Nephron (organoid): ENCODE data around the gene PRKG1.
A peak's percentile ranks its signal among the peaks of the same experiment; 100 is the strongest.

Experiments used
- H3K27ac Mint-ChIP-seq, 3 experiments: 2 replicates each; pipeline ENCODE4 v1.8.0; 2020; ENCODE audit warnings: mixed read lengths in 3 of 3, mild to moderate bottlenecking in 2 of 3, moderate library complexity in 1 of 3
- H3K27me3 Mint-ChIP-seq: 2 replicates; pipeline ENCODE4 v1.8.0; 2021; ENCODE audit warnings: low read depth, mild to moderate bottlenecking, moderate library complexity, mixed read lengths
- H3K36me3 Mint-ChIP-seq: 2 replicates; pipeline ENCODE4 v1.8.0; 2020; ENCODE audit warnings: low read depth, mixed read lengths
- H3K4me1 Mint-ChIP-seq: 2 replicates; pipeline ENCODE4 v1.8.0; 2020; ENCODE audit warnings: mixed read lengths
- H3K4me3 Mint-ChIP-seq, 3 experiments: 2 replicates each; pipeline ENCODE4 v1.8.0; 2020; ENCODE audit warnings: mild to moderate bottlenecking in 3 of 3, mixed read lengths in 3 of 3, moderate library complexity in 2 of 3
- H3K9me3 Mint-ChIP-seq: 2 replicates; pipeline ENCODE4 v1.8.0; 2020; ENCODE audit warnings: mixed read lengths
- CTCF ChIP-seq, 3 experiments: fragments of 200-600 bp; sonication (generic); IDR thresholded peaks; one replicate each; pipeline ENCODE4 v1.5.0; 2021; ENCODE audit warnings: antibody characterized with exemption in 3 of 3; ENCODE audit not compliant: unreplicated experiment in 3 of 3

PRKG1 gene

GRCh38 chr10:51768886-51769465 is 694.7 kb downstream of the PRKG1 start:
- H3K9me3 Mint-ChIP-seq = no peaks in the 10 kb centered on the region
- no peak for TF ChIP-seq CTCF (IDR thresholded peaks at IDR 0.05; ENCODE audit: unreplicated experiment in 3 of 3)
- peak overlapping the region in 1 of 3 experiments; percentile 56 for H3K27ac Mint-ChIP-seq
- H3K4me1 Mint-ChIP-seq = peaks cover 34% of the 10 kb centered on the region
- H3K27me3 Mint-ChIP-seq = no peaks in the 10 kb centered on the region
- no peak overlapping the region for H3K4me3 Mint-ChIP-seq
- H3K36me3 Mint-ChIP-seq = peaks cover 5% of the 10 kb centered on the region

GRCh38 chr10:51770709-51771108 is 696.4 kb downstream of the PRKG1 start:
- Mint-ChIP-seq H3K9me3 (no peaks in the 10 kb centered on the region), H3K27me3 (no peaks in the 10 kb centered on the region), H3K4me3 (no peak overlapping the region), H3K4me1 (peaks cover 34% of the 10 kb centered on the region), H3K36me3 (peaks cover 5% of the 10 kb centered on the region), H3K27ac (no peak overlapping the region)
- no peak for TF ChIP-seq CTCF (IDR thresholded peaks at IDR 0.05; ENCODE audit: unreplicated experiment in 3 of 3)

GRCh38 chr10:51772387-51772786 is 698.1 kb downstream of the PRKG1 start:
- peaks cover 26% of the 10 kb centered on the region for H3K4me1 Mint-ChIP-seq
- H3K36me3 Mint-ChIP-seq = no peaks in the 10 kb centered on the region
- TF ChIP-seq CTCF (IDR thresholded peaks at IDR 0.05; ENCODE audit: unreplicated experiment in 3 of 3) = no peak
- H3K9me3 Mint-ChIP-seq = no peaks in the 10 kb centered on the region
- H3K27ac Mint-ChIP-seq = no peak overlapping the region
- H3K4me3 Mint-ChIP-seq = no peak overlapping the region
- H3K27me3 Mint-ChIP-seq = no peaks in the 10 kb centered on the region

- TF ChIP-seq CTCF (IDR thresholded peaks at IDR 0.05; ENCODE audit: unreplicated experiment in 3 of 3) = no peak
- H3K27ac Mint-ChIP-seq = peak overlapping the region in 1 of 3 experiments; percentile 64
- H3K9me3 Mint-ChIP-seq = no peaks in the 10 kb centered on the region
- H3K4me1 Mint-ChIP-seq = peaks cover 14% of the 10 kb centered on the region
- no peak overlapping the region for H3K4me3 Mint-ChIP-seq
- H3K27me3 Mint-ChIP-seq = no peaks in the 10 kb centered on the region
- no peaks in the 10 kb centered on the region for H3K36me3 Mint-ChIP-seq
These were observed 699.4 kb downstream of the PRKG1 start for GRCh38 chr10:51773681-51774080.

DNA sequence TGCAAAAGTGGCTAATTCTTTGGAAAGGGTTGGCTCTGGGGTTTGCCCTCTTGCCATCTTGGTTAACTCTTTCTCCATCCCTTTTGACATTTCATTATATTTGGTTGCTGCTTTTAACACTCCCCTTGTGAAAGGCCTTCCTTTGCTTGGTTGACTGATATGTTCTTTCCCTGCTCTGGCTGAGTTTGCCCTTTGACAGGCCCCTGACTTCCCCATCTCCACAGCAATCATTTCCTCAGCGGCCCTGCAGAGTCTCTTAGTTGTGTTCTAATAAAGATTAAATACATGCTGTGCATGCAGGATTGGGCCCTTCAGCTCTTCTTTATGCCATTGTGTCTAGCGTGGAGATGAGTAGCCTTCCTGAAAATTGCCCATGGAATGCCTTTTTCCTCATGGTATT is 709.7 kb downstream of the PRKG1 start:
- Mint-ChIP-seq H3K27ac (no peak overlapping the region), H3K9me3 (no peaks in the 10 kb centered on the region), H3K36me3 (no peaks in the 10 kb centered on the region), H3K27me3 (no peaks in the 10 kb centered on the region), H3K4me1 (no peaks in the 10 kb centered on the region), H3K4me3 (no peak overlapping the region)
- TF ChIP-seq CTCF (IDR thresholded peaks at IDR 0.05; ENCODE audit: unreplicated experiment in 3 of 3) = no peak

DNA sequence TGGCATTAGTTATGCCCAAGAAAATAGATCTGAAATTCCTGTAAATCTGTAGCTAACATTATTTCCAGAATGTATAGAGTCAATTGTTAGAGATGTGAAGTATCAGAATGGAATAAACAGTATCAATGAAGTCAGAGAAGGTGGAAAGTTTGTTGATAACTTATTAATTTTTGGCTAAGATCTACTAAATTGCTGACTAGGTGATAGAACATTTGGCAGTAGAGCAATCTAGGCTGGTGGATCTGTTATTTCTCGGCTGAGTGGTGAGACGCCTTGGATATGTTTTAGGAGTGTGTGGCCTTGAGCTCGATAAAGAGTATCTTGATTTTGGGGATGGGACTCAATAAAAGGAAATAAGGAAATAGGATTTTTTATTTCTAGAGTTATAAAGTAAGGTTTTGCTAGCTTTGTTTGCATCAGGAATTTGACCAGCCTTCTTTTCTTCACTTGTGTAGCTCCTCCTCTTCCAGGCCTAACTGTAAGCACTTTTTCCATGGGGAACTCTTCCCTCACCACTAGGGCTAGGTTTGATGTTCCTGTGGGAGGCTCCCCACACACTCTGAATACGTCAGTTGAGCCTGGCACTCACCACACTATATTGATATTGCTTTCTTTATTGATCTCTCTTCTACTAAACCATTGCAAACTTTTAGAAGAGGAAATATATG is 711.9 kb downstream of the PRKG1 start:
- no peak overlapping the region for H3K4me3 Mint-ChIP-seq
- no peak for TF ChIP-seq CTCF (IDR thresholded peaks at IDR 0.05; ENCODE audit: unreplicated experiment in 3 of 3)
- no peaks in the 10 kb centered on the region for H3K27me3 Mint-ChIP-seq
- H3K9me3 Mint-ChIP-seq = peaks cover 6% of the 10 kb centered on the region
- H3K27ac Mint-ChIP-seq = no peak overlapping the region
- H3K4me1 Mint-ChIP-seq = no peaks in the 10 kb centered on the region
- no peaks in the 10 kb centered on the region for H3K36me3 Mint-ChIP-seq
